ENCODE data around the gene PAQR7. TPM values are rescaled to one million over a fixed set of nuclear protein-coding genes. Genes with fewer than 3 reads are reported as not detected.
"Not testable (repeated sequence)": the region's sequence is repeated elsewhere in the genome, so short reads cannot be mapped to it uniquely, and the experiment has no call there.

The PAQR7 gene
- total RNA-seq, 4 donors from 2014 or later = 2.5 to 8.5 (median 6.4) TPM

GRCh38 chr1:25848531-25848930 lies 27.0 kb downstream of the PAQR7 start:
- Histone ChIP-seq H3K4me3 (replicated peaks in 1 of 3) (no peak overlapping the region), H3K4me1 (no peaks in the 10 kb centered on the region), H3K27me3 (no peaks in the 10 kb centered on the region), H3K27ac (no peak overlapping the region), H3K36me3 (no peaks in the 10 kb centered on the region), H3K9me3 (no peaks in the 10 kb centered on the region)
- intact Hi-C loops (cut with DNase I) = no loop called here
- no peak for DNase-seq
- WGBS, 2 donors = 69 to 81% methylated on average over 1 of the region's 1 CpG
- TF ChIP-seq POLR2A (IDR thresholded peaks at IDR 0.05) = no peak
- no peak for TF ChIP-seq CTCF (IDR thresholded peaks at IDR 0.05)

- no peaks in the 10 kb centered on the region for H3K36me3 ChIP-seq
- H3K9me3 ChIP-seq = no peaks in the 10 kb centered on the region
- H3K4me3 ChIP-seq (replicated peaks in 1 of 3) = no peak overlapping the region
- no peak overlapping the region for H3K27ac ChIP-seq
- TF ChIP-seq POLR2A (IDR thresholded peaks at IDR 0.05) (no peak), CTCF (IDR thresholded peaks at IDR 0.05) (no peak)
- intact Hi-C loops (cut with DNase I) = no loop called here
- WGBS, 2 donors = 66 to 80% methylated on average over 4 of the region's 4 CpGs
- H3K27me3 ChIP-seq = no peaks in the 10 kb centered on the region
- no peaks in the 10 kb centered on the region for H3K4me1 ChIP-seq
- no peak for DNase-seq
Measured at GRCh38 chr1:25847929-25848328, 27.6 kb downstream of the PAQR7 start.

GRCh38 chr1:25845664-25846063 lies 29.8 kb downstream of the PAQR7 start:
- no peaks in the 10 kb centered on the region for H3K9me3 ChIP-seq
- H3K27ac ChIP-seq = no peak overlapping the region
- no peaks in the 10 kb centered on the region for H3K4me1 ChIP-seq
- no peak for TF ChIP-seq POLR2A (IDR thresholded peaks at IDR 0.05)
- TF ChIP-seq CTCF (IDR thresholded peaks at IDR 0.05) = no peak
- intact Hi-C loops (cut with DNase I) = no loop called here
- no peak overlapping the region for H3K4me3 ChIP-seq (replicated peaks in 1 of 3)
- WGBS, 2 donors = 86 to 89% methylated on average over 5 of the region's 5 CpGs
- H3K36me3 ChIP-seq = no peaks in the 10 kb centered on the region
- DNase-seq = no peak
- no peaks in the 10 kb centered on the region for H3K27me3 ChIP-seq

- DNase-seq = no peak
- WGBS, 2 donors = 88 to 94% methylated on average over 3 of the region's 3 CpGs
- TF ChIP-seq CTCF (IDR thresholded peaks at IDR 0.05) (no peak), POLR2A (IDR thresholded peaks at IDR 0.05) (no peak)
- Histone ChIP-seq H3K9me3 (no peaks in the 10 kb centered on the region), H3K4me1 (no peaks in the 10 kb centered on the region), H3K4me3 (replicated peaks in 1 of 3) (no peak overlapping the region), H3K27me3 (no peaks in the 10 kb centered on the region), H3K27ac (no peak overlapping the region), H3K36me3 (no peaks in the 10 kb centered on the region)
- intact Hi-C loops (cut with DNase I) = no loop called here
Measured at GRCh38 chr1:25844536-25845337, 30.8 kb downstream of the PAQR7 start.

GRCh38 chr1:25843483-25843882 lies 32.0 kb downstream of the PAQR7 start:
- TF ChIP-seq CTCF (IDR thresholded peaks at IDR 0.05) (no peak), POLR2A (IDR thresholded peaks at IDR 0.05) (no peak)
- Histone ChIP-seq H3K36me3 (no peaks in the 10 kb centered on the region), H3K9me3 (no peaks in the 10 kb centered on the region), H3K27ac (no peak overlapping the region), H3K4me1 (no peaks in the 10 kb centered on the region), H3K4me3 (replicated peaks in 1 of 3) (no peak overlapping the region), H3K27me3 (no peaks in the 10 kb centered on the region)
- intact Hi-C loops (cut with DNase I) = no loop called here
- 93% methylated on average over 3 of the region's 3 CpGs for WGBS, 2 donors
- no peak for DNase-seq

GRCh38 chr1:25839808-25840207 lies 35.7 kb downstream of the PAQR7 start:
- H3K27ac ChIP-seq; H3K4me3 ChIP-seq (replicated peaks in 1 of 3); H3K9me3 ChIP-seq; H3K27me3 ChIP-seq; DNase-seq; H3K4me1 ChIP-seq; intact Hi-C loops (cut with DNase I); H3K36me3 ChIP-seq: not testable (repeated sequence)
- 95 to 96% methylated on average over 4 of the region's 4 CpGs for WGBS, 2 donors

Measured in thyroid gland (tissue), 4 donors.